Lower lobe of right lung (tissue), 2 donors: ENCODE measurements around the gene TTC34. TPM values are rescaled to one million over a fixed set of nuclear protein-coding genes. Genes with fewer than 3 reads are reported as not detected.
"Not testable (repeated sequence)": the region's sequence is repeated elsewhere in the genome, so short reads cannot be mapped to it uniquely, and the experiment has no call there.

Source experiments
- ATAC-seq, 2 donors: fragments of 200-7000 bp; cut with Tn5 transposase; one replicate each; pipeline ENCODE4 v1.9.1; 2020 to 2022; ENCODE audit warnings: mild to moderate bottlenecking in 2 of 2, moderate library complexity in 2 of 2
- DNase-seq: peaks from one replicate; pipeline ENCODE4 v3.0.0-alpha.2; 2020
- H3K27ac ChIP-seq: fragments of 200-600 bp; one replicate; pipeline ENCODE4 v1.8.0; 2022
- H3K27me3 ChIP-seq: fragments of 200-600 bp; one replicate; pipeline ENCODE4 v1.8.0; 2022; ENCODE audit warnings: low read depth
- H3K36me3 ChIP-seq: fragments of 200-600 bp; one replicate; pipeline ENCODE4 v1.8.0; 2022; ENCODE audit warnings: mild to moderate bottlenecking
- H3K4me1 ChIP-seq: fragments of 200-600 bp; one replicate; pipeline ENCODE4 v1.8.0; 2022
- H3K4me3 ChIP-seq: fragments of 200-600 bp; one replicate; pipeline ENCODE4 v1.8.0; 2022; ENCODE audit warnings: mild to moderate bottlenecking
- H3K9me3 ChIP-seq: fragments of 200-600 bp; one replicate; pipeline ENCODE4 v1.8.0; 2022
- CTCF ChIP-seq: fragments of 200-600 bp; IDR thresholded peaks from one replicate; pipeline ENCODE4 v1.8.0; 2022; ENCODE audit warnings: antibody characterized with exemption, mild to moderate bottlenecking
- intact Hi-C: fragments of 100-400 bp; cut with DNase I; formaldehyde crosslinking; loops from one replicate; pipeline ENCODE4 v1.11.0; 2022
- total RNA-seq: library from RNA; stranded (reverse); fragmentation: NEBNext Ultra II Directional; extraction: Animal tissue kit (Norgen Biotek cat#: 25700); gene quantifications from one replicate; pipeline ENCODE4 v1.2.1, GENCODE V29; 2021
- donor health status: DM: no; HTN: yes; CAD: no; lungs with severe emphysema.

TTC34 gene
- total RNA-seq, 1 donor from 2014 or later = 2.6 TPM

GRCh38 chr1:2801046-2801445 lies 447 bp downstream of the TTC34 start:
- no peak for DNase-seq
- Histone ChIP-seq H3K27ac (no peak overlapping the region), H3K4me3 (no peak overlapping the region), H3K27me3 (peaks cover 48% of the 10 kb centered on the region), H3K9me3 (no peaks in the 10 kb centered on the region), H3K36me3 (no peaks in the 10 kb centered on the region), H3K4me1 (no peaks in the 10 kb centered on the region)
- no peak for ATAC-seq
- no peak for TF ChIP-seq CTCF
- intact Hi-C loops = no loop called here

DNA sequence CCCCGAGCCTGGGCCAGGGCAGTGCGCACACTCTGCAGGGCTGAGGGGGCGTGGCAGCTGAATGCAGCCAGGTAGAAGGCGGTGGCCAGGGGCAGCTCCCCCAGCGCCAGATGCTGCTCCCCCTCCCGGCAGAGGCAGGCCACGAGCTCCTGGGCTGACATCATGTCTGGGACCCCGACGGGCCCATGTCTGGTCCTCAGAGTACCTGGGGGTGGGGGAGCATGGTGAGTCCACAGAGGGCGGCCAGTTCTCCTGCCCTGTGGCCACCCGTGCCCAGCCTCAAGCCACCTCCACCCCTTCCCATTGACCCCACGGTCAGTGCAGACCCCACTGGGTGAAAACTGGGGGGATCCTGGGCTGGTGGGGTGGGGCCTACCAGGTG lies 838 bp downstream of the TTC34 start:
- TF ChIP-seq CTCF = no peak
- intact Hi-C loops = no loop called here
- Histone ChIP-seq H3K27me3 (peaks cover 44% of the 10 kb centered on the region), H3K4me3 (no peak overlapping the region), H3K9me3 (no peaks in the 10 kb centered on the region), H3K27ac (no peak overlapping the region), H3K4me1 (no peaks in the 10 kb centered on the region), H3K36me3 (no peaks in the 10 kb centered on the region)
- DNase-seq (no peak), ATAC-seq (no peak)

DNA sequence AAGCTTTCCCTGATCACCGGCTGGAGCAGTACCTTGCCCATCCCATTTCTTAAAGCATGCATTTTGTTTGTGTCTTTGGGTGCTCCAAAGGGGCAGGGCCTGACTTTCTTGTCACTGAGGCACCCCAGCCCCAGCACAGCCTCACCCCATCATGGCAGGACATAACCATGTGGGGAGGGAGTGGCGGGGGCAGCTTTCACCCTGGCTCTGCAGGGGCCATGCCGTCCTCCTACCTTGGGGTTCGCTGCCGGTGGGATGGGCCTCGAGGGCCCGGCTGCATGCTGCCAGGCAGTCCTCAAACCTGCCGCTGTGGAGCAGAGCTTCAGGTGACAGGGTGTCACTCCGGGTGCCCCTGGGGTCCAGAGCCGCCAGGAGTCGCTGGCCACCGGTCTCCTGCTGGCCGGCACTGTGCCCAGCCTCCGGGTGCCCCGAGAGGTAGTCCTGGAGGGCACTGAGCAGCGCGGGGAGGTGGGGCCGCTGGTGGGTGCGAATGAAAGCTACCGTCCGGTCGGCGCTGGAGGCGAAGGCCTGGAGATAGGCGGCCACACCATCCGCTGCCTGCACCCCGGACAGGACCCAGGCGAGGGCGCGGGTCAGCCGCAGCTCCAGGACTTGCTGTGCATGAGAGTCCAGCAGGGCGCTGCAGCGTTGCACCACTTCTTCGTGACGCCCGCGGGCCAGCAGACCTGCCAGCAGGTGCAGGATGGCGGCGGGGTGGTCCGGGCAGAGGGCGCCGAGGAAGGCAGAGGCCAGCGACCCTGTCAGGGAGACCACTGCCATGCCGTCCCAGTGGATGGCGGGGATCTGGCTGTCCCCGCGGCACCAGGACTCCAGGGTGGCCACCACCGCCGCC lies 1.5 kb downstream of the TTC34 start:
- no peak for TF ChIP-seq CTCF
- Histone ChIP-seq H3K9me3 (no peaks in the 10 kb centered on the region), H3K4me3 (no peak overlapping the region), H3K36me3 (no peaks in the 10 kb centered on the region), H3K27ac (no peak overlapping the region), H3K27me3 (peaks cover 38% of the 10 kb centered on the region), H3K4me1 (no peaks in the 10 kb centered on the region)
- intact Hi-C loops = no loop called here
- ATAC-seq (no peak), DNase-seq (peak; percentile 45)

- H3K9me3 ChIP-seq, intact Hi-C loops, H3K27ac ChIP-seq, H3K4me3 ChIP-seq, H3K36me3 ChIP-seq, H3K4me1 ChIP-seq, ATAC-seq: not testable (repeated sequence)
- DNase-seq = peak; percentile 12
- peaks cover 28% of the 10 kb centered on the region for H3K27me3 ChIP-seq
Observed at GRCh38 chr1:2798958-2799357, 2.5 kb downstream of the TTC34 start.

GRCh38 chr1:2797741-2798016 lies 3.8 kb downstream of the TTC34 start:
- no peaks in the 10 kb centered on the region for H3K4me1 ChIP-seq
- no peak overlapping the region for H3K27ac ChIP-seq
- peaks cover 19% of the 10 kb centered on the region for H3K9me3 ChIP-seq
- H3K36me3 ChIP-seq = no peaks in the 10 kb centered on the region
- intact Hi-C loops = no loop called here
- peaks cover 25% of the 10 kb centered on the region for H3K27me3 ChIP-seq
- TF ChIP-seq CTCF = no peak
- no peak for ATAC-seq
- H3K4me3 ChIP-seq = no peak overlapping the region
- no peak for DNase-seq

DNA sequence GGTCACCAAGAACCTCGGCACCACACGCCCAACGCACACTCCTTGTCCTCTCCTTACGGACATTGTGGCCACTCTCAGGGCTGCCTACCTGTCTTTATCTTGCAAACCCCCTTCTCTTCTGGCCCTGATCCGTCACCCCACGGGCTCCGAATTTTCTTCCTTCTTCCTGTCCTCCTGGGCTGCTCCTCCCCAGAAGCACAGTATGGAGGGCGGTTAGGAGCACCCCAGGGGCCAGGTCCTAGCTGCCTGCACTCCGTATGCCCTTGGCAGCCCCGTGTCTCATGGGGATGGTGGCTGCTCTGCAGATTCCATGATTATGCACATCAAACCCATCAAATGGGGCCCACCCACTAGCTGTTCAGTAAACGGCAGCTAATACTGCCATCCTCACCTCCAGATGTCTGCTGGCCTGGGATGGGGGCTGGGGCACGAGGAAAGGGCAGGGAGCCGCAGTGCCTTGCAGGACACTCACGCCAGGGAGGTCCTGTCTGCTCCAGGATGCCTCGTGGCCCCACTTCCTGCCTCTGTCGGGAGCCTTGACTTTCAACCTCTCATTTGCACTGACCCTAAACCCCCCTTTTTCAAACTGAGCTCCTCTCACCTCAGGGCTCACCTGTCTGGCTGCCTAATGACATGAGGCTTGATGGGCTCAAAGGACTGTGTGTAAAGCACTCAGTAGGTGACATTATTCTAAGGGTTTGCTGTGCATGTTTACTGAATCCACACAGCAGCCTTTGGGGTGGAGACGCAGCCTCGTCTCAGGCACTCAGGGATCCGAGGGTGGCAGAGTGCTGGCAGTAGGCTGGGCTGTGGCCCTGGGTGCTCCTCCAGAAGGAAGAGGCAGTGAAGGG lies 4.4 kb downstream of the TTC34 start:
- Histone ChIP-seq H3K4me3 (no peak overlapping the region), H3K4me1 (no peaks in the 10 kb centered on the region), H3K27me3 (peaks cover 21% of the 10 kb centered on the region), H3K9me3 (peaks cover 25% of the 10 kb centered on the region), H3K36me3 (no peaks in the 10 kb centered on the region), H3K27ac (no peak overlapping the region)
- no peak for TF ChIP-seq CTCF
- intact Hi-C loops = no loop called here
- DNase-seq (peak; percentile 30), ATAC-seq (no peak)
